ENCODE results near the gene TEKT3. TPM values are rescaled to one million over a fixed set of nuclear protein-coding genes. Genes with fewer than 3 reads are reported as not detected.

The TEKT3 gene
- total RNA-seq, 1 experiment from 2014 or later, result not detected

DNA sequence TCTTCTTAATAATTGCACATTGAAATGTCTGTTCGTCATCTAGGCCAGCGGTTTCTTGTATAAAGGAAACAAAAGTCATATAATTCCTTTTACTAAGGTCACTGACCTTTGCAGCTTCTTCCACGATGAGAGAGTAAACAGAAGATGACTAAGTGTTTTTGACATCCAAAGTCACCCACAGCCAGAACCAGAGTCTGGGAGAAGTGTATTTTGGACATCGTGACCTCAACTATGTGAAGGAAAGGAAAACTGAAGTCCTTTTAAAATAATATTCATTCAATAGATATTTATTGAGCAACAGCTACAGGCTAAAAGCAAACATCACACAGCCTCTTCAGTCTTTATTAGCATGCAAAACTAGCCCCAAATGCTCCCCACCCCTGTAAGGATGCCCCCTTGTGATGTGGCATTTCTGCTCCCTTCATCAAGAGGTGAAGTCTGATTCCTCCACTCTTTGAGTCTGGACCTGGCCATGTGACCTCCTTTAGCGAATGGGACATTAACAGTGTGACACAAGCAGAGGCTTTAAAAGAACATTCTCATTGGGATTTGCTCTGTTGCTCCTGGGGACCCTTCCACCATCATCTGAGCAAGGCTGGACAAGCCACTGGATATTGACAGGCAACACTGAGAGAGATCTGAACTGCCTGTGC lies 68.1 kb downstream of the TEKT3 start:
- Histone ChIP-seq H3K36me3 (no peaks in the 10 kb centered on the region), H3K27ac (no peak overlapping the region), H3K9me3 (replicated peaks) (peaks cover 9% of the 10 kb centered on the region; the same call in 1 of the 2 replicates), H3K4me3 (no peak overlapping the region), H3K27me3 (0 out of 2 replicates have a peak, but pooled peaks cover 6% of the 10 kb centered on the region), H3K4me1 (no peaks in the 10 kb centered on the region; the same call in 1 of the 2 replicates)
- no peak for DNase-seq

DNA sequence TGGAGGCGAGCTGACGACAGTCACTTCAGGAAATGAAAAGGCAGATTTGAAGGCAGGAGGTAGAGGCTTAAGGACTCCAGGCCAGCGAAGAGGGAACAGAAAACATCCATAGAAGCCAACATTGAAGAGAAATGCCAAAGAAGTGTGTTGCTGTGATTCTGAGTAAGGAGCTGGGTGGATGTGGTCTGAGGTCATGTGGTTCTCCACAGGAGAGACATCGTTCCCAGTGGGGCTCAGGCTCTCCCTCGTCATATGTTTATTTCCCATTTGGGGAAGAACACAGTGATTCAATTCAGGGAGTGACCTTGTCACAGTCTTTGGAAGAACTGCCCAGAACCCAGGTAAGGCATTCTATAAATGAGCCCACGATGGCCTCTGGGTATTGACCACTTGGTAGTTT lies 69.7 kb downstream of the TEKT3 start:
- no peak overlapping the region for H3K4me3 ChIP-seq
- H3K27ac ChIP-seq, result no peak overlapping the region
- no peaks in the 10 kb centered on the region for H3K36me3 ChIP-seq
- DNase-seq, result no peak
- no peaks in the 10 kb centered on the region; the same call in 1 of the 2 replicates for H3K4me1 ChIP-seq
- 0 out of 2 replicates have a peak, but pooled peaks cover 6% of the 10 kb centered on the region for H3K27me3 ChIP-seq
- H3K9me3 ChIP-seq (replicated peaks), result peaks cover 9% of the 10 kb centered on the region; the same call in 1 of the 2 replicates

DNA sequence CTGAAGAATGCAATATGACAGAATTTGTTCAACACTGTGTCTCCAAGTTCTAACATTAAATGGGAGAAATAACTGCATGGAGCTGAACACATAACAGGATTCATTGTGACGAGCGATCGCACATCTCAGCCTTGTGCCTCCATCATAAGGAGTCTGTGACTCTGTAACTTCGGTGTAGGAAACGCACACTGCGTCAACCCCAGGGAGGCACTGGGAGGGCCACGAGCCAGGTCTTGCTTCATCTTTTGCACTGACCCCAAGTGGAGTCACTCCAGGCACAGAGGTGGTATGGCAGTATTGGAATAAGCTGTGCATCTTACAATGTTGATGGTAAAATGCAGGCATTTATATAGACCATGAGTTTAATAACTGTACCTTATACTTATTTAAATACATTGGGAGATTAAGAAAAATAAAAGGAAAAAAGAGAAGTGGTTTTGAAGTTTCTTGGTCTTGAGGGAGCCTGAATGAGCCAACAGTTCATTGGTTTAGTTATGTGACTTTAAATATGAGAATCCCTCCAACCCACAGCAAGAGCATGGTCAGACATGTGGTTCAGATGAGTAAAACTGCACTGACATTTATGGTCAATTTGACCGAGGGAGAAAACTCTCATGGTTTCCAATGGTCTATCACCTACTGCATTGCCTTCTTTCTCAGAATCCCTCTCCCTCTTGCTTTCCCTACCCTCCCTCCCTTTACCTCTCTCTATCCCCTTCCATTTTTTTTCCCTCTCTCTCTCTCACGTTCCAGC lies 70.6 kb downstream of the TEKT3 start:
- Histone ChIP-seq H3K36me3 (no peaks in the 10 kb centered on the region), H3K27ac (no peak overlapping the region), H3K27me3 (0 out of 2 replicates have a peak, but pooled peaks cover 6% of the 10 kb centered on the region), H3K4me1 (no peaks in the 10 kb centered on the region; the same call in 1 of the 2 replicates), H3K4me3 (no peak overlapping the region), H3K9me3 (replicated peaks) (peaks cover 6% of the 10 kb centered on the region; the same call in 1 of the 2 replicates)
- DNase-seq, result no peak

DNA sequence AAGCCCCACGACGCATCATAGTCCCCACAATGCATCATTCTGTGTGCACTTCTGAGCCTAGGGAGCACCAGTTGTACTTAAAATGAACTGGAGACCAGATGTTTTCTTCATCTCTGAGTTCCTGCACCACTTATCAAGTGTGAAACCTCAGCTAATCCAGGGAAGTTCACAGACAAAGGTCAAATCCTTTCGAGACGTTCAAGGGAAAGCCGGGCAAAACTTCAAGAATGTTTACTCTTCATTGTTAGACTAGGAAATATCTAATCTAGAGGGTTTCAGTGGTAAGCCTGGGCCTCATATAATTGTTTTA lies 71.7 kb downstream of the TEKT3 start:
- no peak overlapping the region for H3K4me3 ChIP-seq
- 0 out of 2 replicates have a peak, but pooled peaks cover 3% of the 10 kb centered on the region for H3K9me3 ChIP-seq (replicated peaks)
- 0 out of 2 replicates have a peak, but pooled peaks cover 6% of the 10 kb centered on the region for H3K27me3 ChIP-seq
- H3K36me3 ChIP-seq, result no peaks in the 10 kb centered on the region
- peak in 1 of 2 experiments; percentile 29 for DNase-seq
- H3K27ac ChIP-seq, result no peak overlapping the region
- no peaks in the 10 kb centered on the region; the same call in 1 of the 2 replicates for H3K4me1 ChIP-seq

DNA sequence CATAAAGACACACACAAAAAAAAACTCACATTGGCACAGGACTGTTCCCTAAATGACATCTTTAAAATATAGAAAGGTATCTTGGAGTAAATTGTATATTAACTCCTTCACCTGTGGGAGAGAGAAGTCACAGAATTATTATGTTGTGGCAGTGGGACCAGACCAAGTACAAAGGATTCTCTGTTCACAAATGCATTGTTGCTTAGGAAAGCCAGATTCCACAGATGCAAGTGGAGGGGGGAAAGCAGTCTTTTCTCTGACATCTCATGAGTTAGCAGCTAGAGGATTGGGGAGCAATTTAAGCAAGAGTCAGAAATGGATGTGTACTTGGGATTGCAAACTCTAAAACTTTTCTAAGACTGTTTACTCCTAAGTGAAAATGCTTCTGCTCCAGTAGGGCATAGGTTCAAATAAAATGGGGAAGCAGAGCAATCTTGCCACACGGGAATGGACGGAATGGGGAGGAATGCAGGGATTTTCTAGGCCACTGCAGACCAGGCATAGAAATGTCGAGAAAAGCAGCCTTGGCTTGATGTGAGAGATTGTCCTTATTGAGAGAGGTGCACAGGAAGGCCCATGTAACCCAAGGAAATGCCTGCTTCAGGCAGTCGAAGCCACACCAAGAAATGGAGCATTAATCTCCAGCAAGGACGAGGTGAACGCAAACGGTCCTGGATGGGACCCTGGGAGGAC lies 72.2 kb downstream of the TEKT3 start:
- Histone ChIP-seq H3K4me1 (no peaks in the 10 kb centered on the region; the same call in 1 of the 2 replicates), H3K4me3 (no peak overlapping the region), H3K27me3 (peaks cover 7% of the 10 kb centered on the region; the same call in 1 of the 2 replicates), H3K9me3 (replicated peaks) (no peaks in the 10 kb centered on the region), H3K27ac (no peak overlapping the region), H3K36me3 (no peaks in the 10 kb centered on the region)
- no peak for DNase-seq

DNA sequence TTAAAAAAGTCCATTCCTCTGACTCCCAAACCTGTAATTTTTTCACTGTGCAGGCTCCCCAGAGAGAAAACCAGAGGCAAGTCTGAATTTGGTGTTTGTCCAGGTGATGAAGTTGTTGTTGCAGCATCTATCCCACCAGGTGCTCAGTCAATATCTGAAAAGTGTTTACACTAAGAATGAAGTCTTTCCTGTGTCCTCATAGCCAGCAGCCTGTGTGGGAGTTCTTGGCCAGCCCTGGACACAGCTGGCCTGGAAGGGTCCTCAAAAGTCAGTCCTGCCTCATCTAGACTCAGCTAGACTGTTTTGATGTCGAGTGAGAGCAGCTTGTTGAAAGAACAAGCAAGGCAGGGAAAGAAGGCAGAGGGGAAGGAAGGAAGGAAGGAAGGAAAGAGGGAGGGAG lies 72.9 kb downstream of the TEKT3 start:
- Histone ChIP-seq H3K9me3 (replicated peaks) (no peaks in the 10 kb centered on the region), H3K27me3 (peaks cover 11% of the 10 kb centered on the region; the same call in 1 of the 2 replicates), H3K27ac (no peak overlapping the region), H3K4me3 (no peak overlapping the region), H3K4me1 (no peaks in the 10 kb centered on the region; the same call in 1 of the 2 replicates), H3K36me3 (no peaks in the 10 kb centered on the region)
- DNase-seq, result no peak

DNA sequence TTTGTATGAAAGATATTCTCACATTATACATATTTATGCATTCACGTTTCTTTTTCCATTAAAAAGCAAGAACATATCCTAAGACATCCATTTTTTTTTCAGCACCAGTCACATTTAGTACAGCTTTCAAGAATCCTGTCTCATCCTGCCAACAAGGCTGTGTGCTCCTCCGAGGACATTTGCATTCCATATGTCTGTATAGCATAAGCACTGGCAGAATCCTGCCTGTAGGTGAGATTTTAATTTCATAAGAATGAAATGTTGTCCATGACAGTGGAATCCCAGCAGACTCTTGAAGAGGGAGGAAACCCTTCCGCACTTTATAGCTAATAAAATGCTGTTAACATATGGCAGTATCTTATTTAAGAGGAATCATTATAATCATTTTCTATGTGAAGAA lies 73.4 kb downstream of the TEKT3 start:
- no peak for DNase-seq
- H3K4me1 ChIP-seq, result no peaks in the 10 kb centered on the region; the same call in 1 of the 2 replicates
- H3K9me3 ChIP-seq (replicated peaks), result no peaks in the 10 kb centered on the region
- no peak overlapping the region for H3K27ac ChIP-seq
- H3K4me3 ChIP-seq, result no peak overlapping the region
- peaks cover 11% of the 10 kb centered on the region; the same call in 1 of the 2 replicates for H3K27me3 ChIP-seq
- no peaks in the 10 kb centered on the region for H3K36me3 ChIP-seq

DNA sequence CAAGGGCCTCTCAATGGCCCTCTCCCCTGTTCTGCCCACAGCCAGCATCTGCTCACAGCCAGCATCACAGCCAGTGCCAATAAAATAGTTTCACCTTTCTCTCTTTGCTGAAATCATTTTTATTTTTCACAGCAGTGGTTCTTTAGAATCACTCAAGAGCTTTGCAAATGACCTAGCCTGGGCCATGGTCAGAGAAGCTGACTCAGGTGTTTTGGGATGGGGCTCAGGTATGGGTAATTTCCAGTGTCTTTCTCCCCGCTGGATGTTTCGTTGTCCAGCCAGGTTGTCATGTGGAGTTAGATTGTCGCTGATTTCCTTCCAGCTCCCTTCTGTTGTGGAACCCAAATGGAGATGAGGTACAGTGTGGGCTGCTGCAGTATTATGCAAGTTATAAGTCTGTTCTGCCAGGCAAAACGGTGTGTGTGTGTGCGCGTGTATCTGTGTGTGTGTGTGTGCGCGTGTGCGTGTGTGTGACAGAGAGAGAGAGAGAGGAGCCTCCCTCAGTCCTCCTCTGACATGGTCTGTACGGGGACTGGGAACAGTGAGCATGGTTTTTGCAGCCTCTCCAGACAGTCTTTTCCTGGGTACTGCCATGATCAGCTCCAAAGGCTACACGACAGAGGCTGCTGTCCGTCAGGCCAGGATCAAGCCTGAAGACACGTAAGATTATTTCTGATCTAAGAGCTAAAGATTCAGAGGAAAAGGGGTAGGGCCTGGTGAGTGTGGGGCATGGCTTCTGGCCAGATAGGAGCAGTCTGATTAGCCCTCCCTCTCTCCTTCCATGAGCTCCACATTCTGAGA lies 74.9 kb downstream of the TEKT3 start:
- Histone ChIP-seq H3K36me3 (no peaks in the 10 kb centered on the region), H3K9me3 (replicated peaks) (no peaks in the 10 kb centered on the region), H3K4me3 (no peak overlapping the region), H3K27me3 (peaks cover 11% of the 10 kb centered on the region; the same call in 1 of the 2 replicates), H3K27ac (no peak overlapping the region), H3K4me1 (no peaks in the 10 kb centered on the region; the same call in 1 of the 2 replicates)
- DNase-seq, result no peak

DNA sequence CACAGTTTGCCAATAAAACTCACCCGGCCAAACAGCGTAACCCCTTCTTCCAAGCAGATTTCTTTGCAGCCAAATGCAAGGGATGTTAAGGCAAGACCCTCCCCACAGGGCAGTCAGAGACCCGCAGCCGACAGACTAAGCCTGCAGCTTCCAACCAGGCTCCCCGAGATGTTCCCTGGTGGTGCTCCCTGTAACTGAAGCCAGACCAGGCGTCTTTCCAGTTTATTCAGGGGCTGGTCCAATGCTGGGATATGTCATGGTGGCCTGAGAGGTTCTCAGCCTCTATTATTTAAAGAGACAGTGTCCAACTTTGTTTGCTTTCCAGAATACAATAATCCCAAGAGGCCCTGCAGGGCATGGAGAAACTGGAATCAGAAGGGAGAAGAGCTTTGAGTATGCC lies 76.3 kb downstream of the TEKT3 start, which contains the start of gene PMP22:
Gene PMP22, minus strand, starts transcription at position 196 of the 400 bp plus-strand sequence. CDS start 4,599 bp downstream, outside the sequence.
- H3K4me1 ChIP-seq, result no peaks in the 10 kb centered on the region; the same call in 1 of the 2 replicates
- H3K27ac ChIP-seq, result no peak within 1 kb of the TSS
- H3K4me3 ChIP-seq, result no peak within 1 kb of the TSS
- H3K27me3 ChIP-seq, result peaks cover 11% of the 10 kb centered on the region; the same call in 1 of the 2 replicates
- no peaks in the 10 kb centered on the region for H3K36me3 ChIP-seq
- no peaks in the 10 kb centered on the region for H3K9me3 ChIP-seq (replicated peaks)
- DNase-seq, result no peak

DNA sequence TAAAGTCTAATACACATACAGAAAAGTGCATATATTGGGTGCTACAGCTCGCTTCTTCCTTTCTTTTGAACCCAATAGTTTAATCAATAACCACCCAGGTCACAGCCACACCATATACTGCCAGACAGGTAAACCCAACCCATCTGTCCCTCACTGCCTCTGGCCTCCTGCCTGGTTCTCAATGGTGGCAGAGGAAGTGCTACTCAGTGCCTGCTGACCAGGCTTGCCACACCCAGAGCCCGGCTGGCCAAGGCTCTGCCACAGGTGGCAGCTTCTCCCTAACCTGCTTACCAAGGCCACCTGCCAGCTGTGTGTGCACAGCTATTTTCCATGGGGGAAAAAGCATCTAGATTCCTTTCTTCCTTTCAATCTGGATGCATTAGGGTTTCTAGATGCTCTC lies 76.9 kb downstream of the TEKT3 start:
- Histone ChIP-seq H3K27me3 (peaks cover 8% of the 10 kb centered on the region; the same call in 1 of the 2 replicates), H3K9me3 (replicated peaks) (no peaks in the 10 kb centered on the region), H3K4me1 (no peaks in the 10 kb centered on the region), H3K27ac (no peak overlapping the region), H3K36me3 (no peaks in the 10 kb centered on the region), H3K4me3 (no peak overlapping the region)
- no peak for DNase-seq

DNA sequence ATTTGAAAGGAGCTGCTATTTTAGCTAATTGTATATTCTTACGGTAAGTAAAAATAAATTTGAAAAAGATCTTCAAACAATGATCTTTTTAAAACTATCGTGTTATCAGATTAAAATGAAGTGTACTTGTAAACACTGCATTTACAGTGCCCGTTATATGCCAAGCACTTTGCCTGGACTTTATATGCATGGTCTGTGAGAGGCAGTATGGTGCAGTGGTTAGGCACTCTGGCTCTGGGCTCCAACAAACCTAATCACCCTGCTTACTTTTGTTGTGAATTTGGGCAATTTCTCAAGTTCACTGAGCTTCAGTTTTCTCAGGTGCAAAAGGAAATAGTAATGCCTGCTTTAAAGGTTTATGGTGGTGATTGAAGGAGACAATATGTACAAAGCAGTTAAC lies 77.7 kb downstream of the TEKT3 start:
- Histone ChIP-seq H3K9me3 (replicated peaks) (no peaks in the 10 kb centered on the region), H3K27me3 (peaks cover 5% of the 10 kb centered on the region; the same call in 1 of the 2 replicates), H3K4me3 (no peak overlapping the region), H3K36me3 (no peaks in the 10 kb centered on the region), H3K27ac (no peak overlapping the region), H3K4me1 (no peaks in the 10 kb centered on the region)
- no peak for DNase-seq

DNA sequence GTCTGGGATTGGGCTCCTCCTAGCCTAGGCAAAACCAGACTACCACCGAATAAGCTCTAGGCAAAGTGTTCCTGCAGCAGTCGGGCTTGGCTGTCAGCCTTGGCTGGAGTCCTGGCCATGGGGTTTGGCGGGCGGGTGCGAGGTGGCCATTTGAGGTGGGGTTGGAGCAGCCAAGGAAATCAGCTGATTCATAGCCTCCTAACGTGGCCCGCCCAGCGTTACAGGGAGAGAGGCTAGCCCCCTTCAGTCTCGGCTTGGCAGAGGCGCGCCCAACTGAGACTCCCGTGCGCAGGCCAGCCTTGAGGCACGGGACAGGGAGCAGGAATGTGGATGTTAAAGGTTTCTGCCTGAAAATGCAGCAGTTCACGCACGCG lies 78.2 kb downstream of the TEKT3 start:
- no peak for DNase-seq
- H3K4me1 ChIP-seq, result no peaks in the 10 kb centered on the region

DNA sequence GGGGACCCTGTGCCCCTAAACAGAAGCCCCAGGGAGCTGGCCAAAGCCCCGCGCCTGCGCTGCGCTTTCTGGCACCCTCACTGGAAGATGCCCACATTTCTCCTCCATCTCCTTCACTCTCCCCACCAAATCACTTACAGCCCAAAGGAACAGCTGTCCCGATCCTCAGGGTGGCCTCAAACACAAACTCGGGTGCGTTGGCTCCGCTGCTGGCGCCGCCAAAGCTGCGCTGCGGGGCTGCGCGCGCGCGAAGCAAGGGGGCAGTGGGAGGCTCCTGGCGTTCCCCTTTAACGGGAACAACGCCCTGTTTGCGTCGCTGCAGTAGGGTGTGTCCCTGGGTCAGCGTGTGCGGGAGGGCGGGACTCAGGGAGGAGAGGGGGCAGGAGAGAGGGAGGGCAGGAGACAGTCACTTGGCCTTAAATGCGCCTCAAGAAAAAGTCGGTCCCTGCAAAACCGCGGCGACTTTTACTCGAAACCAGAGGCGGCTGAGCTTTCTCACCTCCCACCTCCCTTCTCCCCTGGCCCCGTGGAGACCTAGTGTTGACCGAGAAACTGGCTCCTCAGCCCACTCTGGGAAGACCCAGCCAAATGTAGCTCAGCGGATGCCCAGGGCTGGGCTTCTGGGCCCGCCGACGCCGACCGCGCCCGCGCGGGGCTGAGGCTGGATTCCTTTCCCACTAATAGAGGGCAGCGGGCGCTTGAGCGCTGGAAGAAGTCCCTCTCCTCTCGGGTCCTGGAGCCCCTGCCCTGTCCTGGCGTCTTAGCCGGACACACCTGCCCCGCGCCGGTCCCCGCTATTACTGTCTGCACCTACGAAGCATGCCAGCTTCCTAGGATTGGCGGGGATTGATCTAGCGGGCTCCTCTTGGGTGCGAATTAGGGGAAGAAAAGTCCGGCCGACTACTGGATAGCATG lies 78.8 kb downstream of the TEKT3 start:
- H3K27ac ChIP-seq, result no peak overlapping the region
- H3K4me1 ChIP-seq, result no peaks in the 10 kb centered on the region

More for the DNA sequence above, 78.2 kb downstream of the TEKT3 start:
- Histone ChIP-seq H3K36me3 (no peaks in the 10 kb centered on the region), H3K9me3 (replicated peaks) (no peaks in the 10 kb centered on the region), H3K27me3 (peaks cover 5% of the 10 kb centered on the region; the same call in 1 of the 2 replicates), H3K4me3 (no peak overlapping the region), H3K27ac (no peak overlapping the region)

More for the DNA sequence above, 78.8 kb downstream of the TEKT3 start:
- Histone ChIP-seq H3K36me3 (no peaks in the 10 kb centered on the region), H3K9me3 (replicated peaks) (no peaks in the 10 kb centered on the region), H3K4me3 (no peak overlapping the region), H3K27me3 (peaks cover 5% of the 10 kb centered on the region; the same call in 1 of the 2 replicates)
- DNase-seq, result no peak

Data from SJCRH30 (cell line).